ENCODE data around the gene CIB4. TPM values are rescaled to one million over a fixed set of nuclear protein-coding genes. Genes with fewer than 3 reads are reported as not detected.

CIB4 gene
- total RNA-seq, 4 donors from 2014 or later = not detected

GRCh38 chr2:26672112-26672817, 31.1 kb upstream of the CIB4 start:
- WGBS, 2 donors (ENCODE audit: low coverage in 1 of 2) = 75% methylated on average over 11 of the region's 11 CpGs; no CpG with 5 or more reads in 1 of the 2 donors
- Histone ChIP-seq H3K27ac (no peak overlapping the region), H3K27me3 (peaks cover 8% of the 10 kb centered on the region), H3K4me1 (no peaks in the 10 kb centered on the region), H3K36me3 (no peaks in the 10 kb centered on the region), H3K4me3 (no peak overlapping the region), H3K9me3 (no peaks in the 10 kb centered on the region)
- TF ChIP-seq CTCF (IDR thresholded peaks at IDR 0.05) (no peak), POLR2AphosphoS5 (IDR thresholded peaks at IDR 0.05) (no peak), EP300 (IDR thresholded peaks at IDR 0.05; ENCODE audit: low read depth) (no peak)
- intact Hi-C loops (cut with DNase I; ENCODE audit: low total_unique reads) (no loop called here), in situ Hi-C loops (cut with MboI; ENCODE audit: low pct_ligation_motif_present in 1 of 4, low pct_unique_long_range_greater_than_20kb in 1 of 4, low sequenced_read_pairs in 3 of 4) (no loop called here)
- DNase-seq = no peak

- Histone ChIP-seq H3K27me3 (peaks cover 8% of the 10 kb centered on the region), H3K4me3 (no peak overlapping the region), H3K4me1 (no peaks in the 10 kb centered on the region), H3K36me3 (no peaks in the 10 kb centered on the region), H3K27ac (no peak overlapping the region), H3K9me3 (no peaks in the 10 kb centered on the region)
- in situ Hi-C loops (cut with MboI; ENCODE audit: low pct_ligation_motif_present in 1 of 4, low pct_unique_long_range_greater_than_20kb in 1 of 4, low sequenced_read_pairs in 3 of 4) (no loop called here), intact Hi-C loops (cut with DNase I; ENCODE audit: low total_unique reads) (no loop called here)
- DNase-seq = no peak
- TF ChIP-seq POLR2AphosphoS5 (IDR thresholded peaks at IDR 0.05) (no peak), EP300 (IDR thresholded peaks at IDR 0.05; ENCODE audit: low read depth) (no peak), POLR2A (IDR thresholded peaks at IDR 0.05) (no peak), CTCF (IDR thresholded peaks at IDR 0.05) (no peak)
- WGBS, 2 donors (ENCODE audit: low coverage in 1 of 2) = 50 to 83% methylated on average over 1 to 5 of the region's 5 CpGs
Measured at GRCh38 chr2:26671691-26672090, 30.5 kb upstream of the CIB4 start.

- in situ Hi-C loops (cut with MboI; ENCODE audit: low pct_ligation_motif_present in 1 of 4, low pct_unique_long_range_greater_than_20kb in 1 of 4, low sequenced_read_pairs in 3 of 4) (no loop called here), intact Hi-C loops (cut with DNase I; ENCODE audit: low total_unique reads) (no loop called here)
- 71 to 73% methylated on average over 1 to 5 of the region's 5 CpGs for WGBS, 2 donors (ENCODE audit: low coverage in 1 of 2)
- no peak for TF ChIP-seq CTCF (IDR thresholded peaks at IDR 0.05)
- no peak for TF ChIP-seq POLR2AphosphoS5 (IDR thresholded peaks at IDR 0.05)
- TF ChIP-seq EP300 (IDR thresholded peaks at IDR 0.05; ENCODE audit: low read depth) = no peak
- no peak for TF ChIP-seq POLR2A (IDR thresholded peaks at IDR 0.05)
- H3K36me3 ChIP-seq = no peaks in the 10 kb centered on the region
- no peaks in the 10 kb centered on the region for H3K9me3 ChIP-seq
- H3K27me3 ChIP-seq = peaks cover 8% of the 10 kb centered on the region
- no peak overlapping the region for H3K4me3 ChIP-seq
- H3K4me1 ChIP-seq = no peaks in the 10 kb centered on the region
- no peak for DNase-seq
- no peak overlapping the region for H3K27ac ChIP-seq
Measured at GRCh38 chr2:26670931-26671460, 29.8 kb upstream of the CIB4 start.

GRCh38 chr2:26670171-26670570, 29.0 kb upstream of the CIB4 start:
- in situ Hi-C loops (cut with MboI; ENCODE audit: low pct_ligation_motif_present in 1 of 4, low pct_unique_long_range_greater_than_20kb in 1 of 4, low sequenced_read_pairs in 3 of 4) (no loop called here), intact Hi-C loops (cut with DNase I; ENCODE audit: low total_unique reads) (no loop called here)
- DNase-seq = no peak
- H3K27ac ChIP-seq = no peak overlapping the region
- H3K9me3 ChIP-seq = no peaks in the 10 kb centered on the region
- no peaks in the 10 kb centered on the region for H3K36me3 ChIP-seq
- H3K27me3 ChIP-seq = peaks cover 8% of the 10 kb centered on the region
- H3K4me3 ChIP-seq = no peak overlapping the region
- WGBS, 2 donors (ENCODE audit: low coverage in 1 of 2) = 33% methylated on average over 3 of the region's 3 CpGs; no CpG with 5 or more reads in 1 of the 2 donors
- TF ChIP-seq CTCF (IDR thresholded peaks at IDR 0.05) = no peak
- no peak for TF ChIP-seq EP300 (IDR thresholded peaks at IDR 0.05; ENCODE audit: low read depth)
- no peak for TF ChIP-seq POLR2A (IDR thresholded peaks at IDR 0.05)
- no peak for TF ChIP-seq POLR2AphosphoS5 (IDR thresholded peaks at IDR 0.05)
- H3K4me1 ChIP-seq = no peaks in the 10 kb centered on the region

All from transverse colon (tissue), 4 donors.